ENCODE results near the gene CIPC.

CIPC gene

DNA sequence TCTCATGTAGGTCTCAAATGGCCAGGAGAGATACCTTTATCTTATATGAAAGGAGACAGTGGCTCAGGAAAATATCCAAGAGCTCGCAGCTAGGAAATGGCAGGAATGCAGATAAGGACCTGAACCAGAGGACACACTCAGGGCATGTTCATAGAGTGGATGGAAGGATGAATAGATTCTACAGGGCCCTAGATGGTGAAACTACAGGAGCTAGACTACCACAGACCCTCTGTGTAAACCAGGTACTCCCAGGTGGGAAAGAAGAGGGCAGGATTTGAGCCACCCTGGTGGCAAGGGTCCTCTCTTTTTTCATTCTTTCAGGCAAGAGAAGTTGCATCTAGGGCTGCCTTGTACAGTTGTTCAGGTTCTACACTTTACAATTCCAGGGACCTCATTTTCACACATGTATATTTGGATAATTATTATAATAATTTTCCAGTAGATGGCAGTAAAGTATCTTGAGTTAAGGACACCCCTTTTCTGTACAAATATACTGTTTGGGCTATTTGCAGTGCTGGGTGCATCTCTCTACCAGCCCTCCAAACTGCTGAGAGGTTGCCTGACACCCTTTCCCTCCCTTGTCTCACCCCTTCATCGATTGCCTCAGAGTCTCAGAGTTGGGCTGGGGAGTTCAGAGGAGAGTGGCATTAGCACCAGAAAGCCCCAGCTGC is 54.0 kb downstream of the CIPC start:
- no peak for DNase-seq (ENCODE audit: low spot score)

DNA sequence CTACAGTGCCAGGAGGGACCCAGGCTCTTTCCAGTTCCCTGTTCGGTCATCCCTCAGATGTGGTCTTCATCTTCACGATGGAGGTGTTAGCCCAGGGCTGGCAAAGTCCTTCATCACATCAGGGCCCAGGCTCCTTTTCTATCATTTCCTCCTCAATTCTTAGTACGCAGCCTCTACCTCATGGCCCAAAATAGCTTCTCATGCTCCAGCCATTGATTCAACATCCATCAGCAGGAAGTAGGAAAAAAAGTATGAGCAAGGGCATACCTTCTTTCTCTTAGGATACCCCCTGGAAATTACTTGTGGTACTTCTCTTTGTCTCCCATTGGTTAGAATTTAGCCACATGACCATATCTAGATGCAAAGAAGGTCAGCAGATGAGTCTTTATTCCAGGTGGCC is 55.7 kb downstream of the CIPC start:
- DNase-seq (ENCODE audit: low spot score), result no peak

DNA sequence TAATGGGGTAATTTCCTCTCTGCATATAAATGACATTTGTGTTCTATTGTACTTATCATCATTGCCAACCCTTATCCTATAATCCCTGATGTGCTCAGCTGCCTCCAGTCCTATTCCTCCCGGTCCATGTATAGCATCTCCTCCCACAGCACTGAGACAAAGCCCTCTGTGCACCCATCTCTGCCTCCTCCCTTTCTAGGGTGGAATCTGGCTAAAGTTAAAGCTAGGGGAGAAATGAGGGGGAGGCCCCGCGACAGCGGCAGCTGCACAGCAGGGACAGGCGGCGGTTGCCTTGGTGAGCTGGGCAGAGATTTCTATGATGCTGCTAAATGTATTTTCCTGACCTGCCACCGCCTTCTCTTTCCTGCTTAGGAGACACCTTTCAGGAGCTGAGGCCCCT is 56.4 kb downstream of the CIPC start:
- no peak for DNase-seq (ENCODE audit: low spot score)

- no peak for DNase-seq (ENCODE audit: low spot score)
Measured at GRCh38 chr14:77155083-77155482, 57.0 kb downstream of the CIPC start.

GRCh38 chr14:77157740-77158139 is 59.7 kb downstream of the CIPC start:
- no peak for DNase-seq (ENCODE audit: low spot score)

- DNase-seq (ENCODE audit: low spot score), result no peak
Measured at GRCh38 chr14:77158175-77158881, 60.3 kb downstream of the CIPC start.

DNA sequence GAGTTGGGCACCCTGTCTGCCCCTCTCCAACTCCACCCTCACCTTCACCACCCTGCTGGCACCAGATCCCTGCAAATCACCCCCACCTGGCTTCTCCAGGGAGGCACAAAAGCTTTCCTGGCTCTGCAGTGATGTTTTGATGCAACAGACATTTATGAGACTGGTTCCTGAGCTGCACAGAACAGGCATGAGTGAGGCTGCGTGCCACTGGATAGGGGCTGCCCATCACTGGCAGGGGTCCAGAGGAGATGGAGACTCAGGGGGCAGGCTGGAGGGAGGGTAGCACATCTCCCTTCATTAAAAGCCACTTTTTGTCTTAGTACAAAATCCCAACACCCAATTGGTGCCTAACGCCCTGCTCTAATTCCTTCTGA is 60.8 kb downstream of the CIPC start:
- no peak for DNase-seq (ENCODE audit: low spot score)

DNA sequence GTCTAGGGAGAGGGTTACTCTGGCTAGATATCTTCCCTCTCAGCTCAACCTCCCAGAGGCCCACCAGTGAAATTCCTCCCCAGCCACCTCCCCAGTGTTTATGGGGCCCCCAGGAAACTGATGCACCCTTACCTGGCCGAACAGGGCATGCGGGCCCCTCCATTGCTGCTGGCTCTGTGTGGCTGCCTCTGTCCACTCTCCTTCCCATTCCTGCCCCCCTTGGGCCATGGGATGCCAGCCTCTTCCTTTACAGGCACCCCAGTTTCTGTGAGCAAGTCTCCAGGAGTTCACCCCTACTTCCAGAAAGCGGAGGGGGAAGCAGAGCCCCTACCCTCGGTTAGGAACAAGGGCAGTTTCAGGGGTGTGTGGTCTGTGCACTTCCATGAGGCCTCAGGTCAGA is 63.0 kb downstream of the CIPC start:
- DNase-seq (ENCODE audit: low spot score), result no peak
